ENCODE data around the gene RAB3B.
"Not testable (repeated sequence)": the region's sequence is repeated elsewhere in the genome, so short reads cannot be mapped to it uniquely, and the experiment has no call there.

The RAB3B gene

GRCh38 chr1:51989582-51990477 is 670 bp downstream of the RAB3B start:
- no peak for DNase-seq (ENCODE audit: low read depth in 1 of 2, low spot score in 1 of 2)

DNA sequence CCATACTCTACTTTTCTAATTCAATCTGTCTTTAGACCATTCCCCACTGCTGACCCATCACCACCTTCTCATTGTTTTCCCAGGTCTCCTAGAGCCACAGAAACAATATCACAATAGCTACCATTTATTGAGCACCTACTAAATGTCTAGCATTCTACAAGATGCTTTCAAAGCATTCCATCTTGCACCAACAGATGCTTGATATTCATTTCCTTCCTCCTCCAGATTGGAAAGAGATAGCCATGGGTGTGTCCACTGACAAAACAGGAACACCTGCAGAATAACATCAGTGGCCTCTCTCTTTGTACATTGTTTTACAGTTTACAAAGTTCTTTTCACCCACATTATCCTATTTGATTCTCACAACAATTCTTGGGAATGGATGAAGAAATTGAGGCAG is 2.2 kb downstream of the RAB3B start:
- DNase-seq (ENCODE audit: low read depth in 1 of 2, low spot score in 1 of 2) = no peak

- no peak for DNase-seq (ENCODE audit: low read depth in 1 of 2, low spot score in 1 of 2)
Measured at GRCh38 chr1:51986718-51987117, 3.8 kb downstream of the RAB3B start.

- DNase-seq (ENCODE audit: low read depth in 1 of 2, low spot score in 1 of 2) = no peak
Measured at GRCh38 chr1:51982161-51982560, 8.3 kb downstream of the RAB3B start.

- no peak for DNase-seq (ENCODE audit: low read depth in 1 of 2, low spot score in 1 of 2)
Measured at GRCh38 chr1:51981555-51981954, 8.9 kb downstream of the RAB3B start.

- DNase-seq (ENCODE audit: low read depth in 1 of 2, low spot score in 1 of 2) = no peak
Measured at GRCh38 chr1:51978099-51978498, 12.4 kb downstream of the RAB3B start.

DNA sequence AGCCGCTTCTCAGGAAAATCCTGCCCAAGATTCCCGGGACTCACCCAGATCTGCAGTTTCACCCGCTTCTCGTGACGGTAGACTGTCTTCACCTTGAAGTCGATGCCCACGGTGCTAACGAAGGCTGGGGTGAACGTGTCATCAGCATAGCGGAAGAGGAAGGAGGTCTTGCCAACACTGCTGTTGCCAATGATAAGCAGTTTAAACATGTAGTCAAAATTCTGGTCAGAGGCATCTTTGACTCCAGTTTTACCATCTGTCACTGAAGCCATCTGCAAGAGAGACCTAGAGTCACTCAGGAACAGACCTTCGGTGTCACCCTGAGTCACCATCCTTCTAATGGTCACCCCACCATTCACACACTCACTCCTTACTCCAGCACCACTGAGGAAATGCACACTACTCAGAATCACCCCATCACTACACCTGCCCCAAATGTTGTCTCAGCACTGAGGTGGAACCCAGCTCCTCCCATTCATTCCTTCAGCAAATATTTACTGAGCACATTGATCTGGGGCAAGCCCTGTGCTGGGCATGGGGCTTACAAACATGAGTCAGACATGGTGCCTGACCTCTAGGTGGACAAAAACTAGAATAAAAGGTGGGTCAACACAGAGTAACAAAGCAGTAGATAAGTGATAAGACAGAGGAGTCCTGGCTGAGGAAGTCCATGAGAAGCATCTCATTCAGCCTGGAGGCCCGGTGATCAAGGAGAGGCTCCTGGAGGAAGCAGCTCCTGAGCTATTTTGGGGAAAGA is 13.5 kb downstream of the RAB3B start:
- DNase-seq (ENCODE audit: low read depth in 1 of 2, low spot score in 1 of 2) = no peak

- DNase-seq (ENCODE audit: low read depth in 1 of 2, low spot score in 1 of 2) = no peak
Measured at GRCh38 chr1:51973587-51974474, 16.7 kb downstream of the RAB3B start.

DNA sequence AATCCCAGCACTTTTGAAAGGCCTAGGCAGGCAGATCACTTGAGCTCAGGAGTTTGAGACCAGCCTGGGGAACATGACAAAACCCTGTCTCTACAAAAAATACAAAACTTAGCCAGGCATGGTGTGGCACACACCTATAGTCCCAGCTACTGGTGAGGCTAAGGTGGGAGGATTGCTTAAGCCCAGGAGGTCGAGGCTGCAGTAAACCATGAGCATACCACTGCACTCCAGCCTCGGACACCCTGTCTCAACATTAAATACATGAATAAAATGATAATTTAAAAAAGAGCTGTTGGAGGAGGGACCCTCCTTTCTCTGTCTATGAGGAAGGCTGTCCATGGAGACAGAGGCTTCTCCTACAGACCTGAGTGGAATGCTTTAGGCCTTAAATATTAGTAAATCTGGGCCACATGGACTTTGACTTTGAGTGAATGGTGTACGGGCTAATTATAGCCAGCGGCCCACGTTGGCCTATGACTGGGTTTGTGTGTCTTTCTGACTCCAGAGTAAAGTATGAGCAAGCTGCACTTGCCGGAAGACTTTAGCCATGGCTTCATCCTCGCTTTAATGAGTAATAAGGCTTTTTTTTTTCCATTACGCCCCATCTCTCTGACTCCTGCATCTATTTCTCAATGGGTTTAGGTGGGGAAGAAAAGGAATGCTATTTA is 21.3 kb downstream of the RAB3B start:
- DNase-seq (ENCODE audit: low read depth in 1 of 2, low spot score in 1 of 2) = no peak

- no peak for DNase-seq (ENCODE audit: low read depth in 1 of 2, low spot score in 1 of 2)
Measured at GRCh38 chr1:51968632-51969031, 21.9 kb downstream of the RAB3B start.

GRCh38 chr1:51967213-51967791 is 23.2 kb downstream of the RAB3B start:
- DNase-seq (ENCODE audit: low read depth in 1 of 2, low spot score in 1 of 2) = not testable (repeated sequence)

DNA sequence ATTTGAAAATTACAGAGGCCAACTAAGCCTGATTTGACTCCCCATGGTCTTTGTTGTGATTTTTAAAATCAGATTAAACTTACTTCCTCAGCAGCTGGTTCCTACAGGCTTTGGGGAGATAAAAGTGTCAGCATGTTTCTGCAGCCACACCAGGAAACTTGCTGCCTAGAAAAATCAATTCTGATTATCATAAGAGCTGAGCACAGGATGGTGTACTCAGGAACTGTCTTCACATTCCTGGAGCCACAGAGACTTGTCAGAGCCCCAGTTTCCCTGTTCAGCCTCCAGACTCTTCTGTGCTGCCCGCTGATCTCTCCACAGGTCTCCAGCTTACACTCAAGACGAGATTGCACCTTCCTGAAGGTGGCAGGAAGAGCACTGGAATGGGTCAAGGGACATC is 23.9 kb downstream of the RAB3B start:
- no peak for DNase-seq (ENCODE audit: low read depth in 1 of 2, low spot score in 1 of 2)

GRCh38 chr1:51964309-51964696 is 26.2 kb downstream of the RAB3B start:
- DNase-seq (ENCODE audit: low read depth in 1 of 2, low spot score in 1 of 2) = no peak

GRCh38 chr1:51963592-51964308 is 26.8 kb downstream of the RAB3B start:
- no peak for DNase-seq (ENCODE audit: low read depth in 1 of 2, low spot score in 1 of 2)

DNA sequence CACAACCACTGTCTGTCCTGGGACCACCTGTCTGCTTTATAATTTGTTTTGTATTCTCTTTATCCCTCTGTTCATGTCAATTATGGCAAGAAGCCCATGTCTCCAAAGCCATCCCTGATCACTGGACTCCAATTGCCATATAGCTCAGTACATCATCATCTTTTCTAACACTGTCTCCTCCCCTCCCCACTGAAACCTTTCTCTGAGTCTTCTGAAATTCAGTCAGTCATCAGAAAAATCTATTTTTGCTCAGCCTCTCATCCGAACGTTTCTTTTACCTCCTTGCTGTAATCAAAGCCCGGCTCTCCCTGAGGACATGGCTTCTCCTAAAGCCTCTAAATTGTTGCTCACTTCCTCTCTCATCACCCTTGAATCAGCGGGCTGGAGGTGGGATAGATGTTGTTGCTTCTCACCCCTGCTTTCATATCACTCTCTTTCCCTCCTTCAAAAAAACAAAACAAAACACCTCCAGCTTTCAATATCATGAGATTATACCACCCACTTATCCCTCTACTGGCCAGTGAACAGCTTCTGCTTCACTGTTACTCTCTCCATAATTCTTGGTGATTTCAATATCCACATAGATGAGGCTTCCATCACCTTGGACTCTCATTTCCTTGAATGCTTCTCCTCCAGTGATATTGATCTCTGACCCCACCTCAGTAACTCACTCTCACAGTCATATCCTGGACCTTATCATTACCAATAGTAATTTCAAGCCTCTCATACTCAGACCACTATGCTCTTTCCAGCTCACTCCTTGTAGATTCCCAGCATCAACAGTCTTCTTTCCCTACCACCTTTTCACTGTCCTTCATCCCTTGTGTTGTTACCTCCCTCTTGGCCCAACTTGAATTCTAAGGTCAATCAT is 27.8 kb downstream of the RAB3B start:
- no peak for DNase-seq (ENCODE audit: low read depth in 1 of 2, low spot score in 1 of 2)

- DNase-seq (ENCODE audit: low read depth in 1 of 2, low spot score in 1 of 2) = no peak
Measured at GRCh38 chr1:51961954-51962353, 28.5 kb downstream of the RAB3B start.

DNA sequence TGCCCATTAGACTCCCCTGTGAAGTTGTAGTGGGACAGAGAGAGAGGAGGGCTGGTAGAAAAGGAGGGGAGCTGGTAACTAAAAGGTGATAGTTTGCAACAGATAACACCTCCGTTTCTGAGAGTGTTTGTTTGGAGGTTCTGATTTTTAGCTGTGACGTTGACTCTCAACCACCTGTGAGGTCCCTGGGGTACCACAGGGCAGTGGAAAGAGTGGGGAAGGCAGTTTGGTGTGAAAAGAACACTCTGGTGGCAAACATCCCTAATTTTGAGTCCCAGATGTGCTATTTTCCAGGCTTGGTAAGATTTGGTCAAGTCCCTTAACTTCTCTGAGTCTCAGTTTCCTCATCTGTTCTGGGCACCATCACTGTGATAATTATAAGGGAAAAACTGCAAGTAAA is 29.3 kb downstream of the RAB3B start:
- no peak for DNase-seq (ENCODE audit: low read depth in 1 of 2, low spot score in 1 of 2)

DNA sequence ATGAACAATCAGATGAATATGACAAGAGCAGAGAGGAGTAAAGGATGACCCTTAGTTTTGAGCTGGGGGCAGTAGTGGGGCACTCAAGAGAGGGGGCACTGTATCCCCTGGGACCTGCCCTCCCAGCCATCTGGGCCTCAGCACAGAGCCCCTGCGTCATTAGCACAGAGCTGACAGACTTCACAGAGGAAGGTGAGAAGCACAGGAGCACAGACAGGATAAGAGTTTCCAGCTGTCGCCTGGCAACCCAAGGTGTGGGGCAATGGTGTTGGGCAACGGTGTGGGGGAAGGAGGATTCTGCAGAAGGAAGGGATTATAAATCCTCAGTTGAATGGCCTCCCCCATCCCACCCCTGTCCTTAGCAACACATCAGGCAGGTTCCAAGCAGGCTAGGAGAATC is 30.2 kb downstream of the RAB3B start:
- DNase-seq (ENCODE audit: low read depth in 1 of 2, low spot score in 1 of 2) = no peak

- DNase-seq (ENCODE audit: low read depth in 1 of 2, low spot score in 1 of 2) = no peak
Measured at GRCh38 chr1:51958824-51959223, 31.7 kb downstream of the RAB3B start.
